ENCODE measurements around the gene SLF1.

Gene SLF1

GRCh38 chr5:94689908-94690307 lies 71.4 kb downstream of the SLF1 start:
- no peaks in the 10 kb centered on the region for H3K27me3 ChIP-seq (ENCODE audit: insufficient read depth, low read depth, severe bottlenecking)
- DNase-seq: no peak
- peaks cover 35% of the 10 kb centered on the region for H3K36me3 ChIP-seq
- H3K9me3 ChIP-seq (ENCODE audit: severe bottlenecking): no peaks in the 10 kb centered on the region
- H3K4me3 ChIP-seq (ENCODE audit: low read depth, low read length): no peak overlapping the region
- H3K27ac ChIP-seq: no peak overlapping the region
- no peak for TF ChIP-seq CTCF (IDR thresholded peaks at IDR 0.05; ENCODE audit: low read depth, low read length)

GRCh38 chr5:94690778-94691177 lies 72.3 kb downstream of the SLF1 start:
- no peaks in the 10 kb centered on the region for H3K27me3 ChIP-seq (ENCODE audit: insufficient read depth, low read depth, severe bottlenecking)
- no peak overlapping the region; the same call in 1 of the 2 replicates for H3K27ac ChIP-seq
- peaks cover 42% of the 10 kb centered on the region for H3K36me3 ChIP-seq
- TF ChIP-seq CTCF (IDR thresholded peaks at IDR 0.05; ENCODE audit: low read depth, low read length): no peak
- H3K4me3 ChIP-seq (ENCODE audit: low read depth, low read length): no peak overlapping the region
- H3K9me3 ChIP-seq (ENCODE audit: severe bottlenecking): no peaks in the 10 kb centered on the region
- DNase-seq: peak; percentile 23

GRCh38 chr5:94691291-94691690 lies 72.8 kb downstream of the SLF1 start:
- no peaks in the 10 kb centered on the region for H3K27me3 ChIP-seq (ENCODE audit: insufficient read depth, low read depth, severe bottlenecking)
- H3K4me3 ChIP-seq (ENCODE audit: low read depth, low read length): no peak overlapping the region
- no peak for TF ChIP-seq CTCF (IDR thresholded peaks at IDR 0.05; ENCODE audit: low read depth, low read length)
- H3K9me3 ChIP-seq (ENCODE audit: severe bottlenecking): no peaks in the 10 kb centered on the region
- no peak overlapping the region; the same call in 1 of the 2 replicates for H3K27ac ChIP-seq
- peaks cover 42% of the 10 kb centered on the region for H3K36me3 ChIP-seq
- no peak for DNase-seq

GRCh38 chr5:94691949-94692348 lies 73.5 kb downstream of the SLF1 start:
- TF ChIP-seq CTCF (IDR thresholded peaks at IDR 0.05; ENCODE audit: low read depth, low read length): no peak
- Histone ChIP-seq H3K27ac (no peak overlapping the region), H3K27me3 (ENCODE audit: insufficient read depth, low read depth, severe bottlenecking) (no peaks in the 10 kb centered on the region), H3K4me3 (ENCODE audit: low read depth, low read length) (no peak overlapping the region), H3K36me3 (peaks cover 41% of the 10 kb centered on the region), H3K9me3 (ENCODE audit: severe bottlenecking) (no peaks in the 10 kb centered on the region)
- peak; percentile 13 for DNase-seq

- H3K4me3 ChIP-seq (ENCODE audit: low read depth, low read length): no peak overlapping the region
- H3K27ac ChIP-seq: no peak overlapping the region
- no peaks in the 10 kb centered on the region for H3K27me3 ChIP-seq (ENCODE audit: insufficient read depth, low read depth, severe bottlenecking)
- no peak for DNase-seq
- no peak for TF ChIP-seq CTCF (IDR thresholded peaks at IDR 0.05; ENCODE audit: low read depth, low read length)
- peaks cover 36% of the 10 kb centered on the region for H3K36me3 ChIP-seq
- no peaks in the 10 kb centered on the region for H3K9me3 ChIP-seq (ENCODE audit: severe bottlenecking)
Measured at GRCh38 chr5:94692581-94692980, 74.1 kb downstream of the SLF1 start.

- TF ChIP-seq CTCF (IDR thresholded peaks at IDR 0.05; ENCODE audit: low read depth, low read length): no peak
- H3K27ac ChIP-seq: no peak overlapping the region
- H3K27me3 ChIP-seq (ENCODE audit: insufficient read depth, low read depth, severe bottlenecking): no peaks in the 10 kb centered on the region
- no peaks in the 10 kb centered on the region for H3K9me3 ChIP-seq (ENCODE audit: severe bottlenecking)
- H3K4me3 ChIP-seq (ENCODE audit: low read depth, low read length): no peak overlapping the region
- no peak for DNase-seq
- peaks cover 33% of the 10 kb centered on the region for H3K36me3 ChIP-seq
Measured at GRCh38 chr5:94693043-94693822, 74.8 kb downstream of the SLF1 start.

Measured in WERI-Rb-1 (cell line).